Astrocyte of the spinal cord (primary cell): ENCODE measurements around the gene LPO.

Experiments
- DNase-seq: peaks from one replicate; pipeline ENCODE4 v3.0.0; 2011; ENCODE audit warnings: low read depth, low spot score
- H3K4me3 ChIP-seq: 2 replicates; pipeline ENCODE4 v1.5.1; 2011; ENCODE audit warnings: low read depth, mild to moderate bottlenecking, low read length, moderate library complexity
- in situ Hi-C: cut with HindIII; loops from 2 replicates; pipeline ENCODE4 v1.10.0; 2017; ENCODE audit warnings: low sequenced_read_pairs
- TF ChIP-seq, protein P1 (sequence below): IDR thresholded peaks from 2 replicates; pipeline ENCODE4 v1.5.1; 2012; ENCODE audit warnings: low read depth, mild to moderate bottlenecking, low read length, inconsistent platforms

LPO gene

DNA sequence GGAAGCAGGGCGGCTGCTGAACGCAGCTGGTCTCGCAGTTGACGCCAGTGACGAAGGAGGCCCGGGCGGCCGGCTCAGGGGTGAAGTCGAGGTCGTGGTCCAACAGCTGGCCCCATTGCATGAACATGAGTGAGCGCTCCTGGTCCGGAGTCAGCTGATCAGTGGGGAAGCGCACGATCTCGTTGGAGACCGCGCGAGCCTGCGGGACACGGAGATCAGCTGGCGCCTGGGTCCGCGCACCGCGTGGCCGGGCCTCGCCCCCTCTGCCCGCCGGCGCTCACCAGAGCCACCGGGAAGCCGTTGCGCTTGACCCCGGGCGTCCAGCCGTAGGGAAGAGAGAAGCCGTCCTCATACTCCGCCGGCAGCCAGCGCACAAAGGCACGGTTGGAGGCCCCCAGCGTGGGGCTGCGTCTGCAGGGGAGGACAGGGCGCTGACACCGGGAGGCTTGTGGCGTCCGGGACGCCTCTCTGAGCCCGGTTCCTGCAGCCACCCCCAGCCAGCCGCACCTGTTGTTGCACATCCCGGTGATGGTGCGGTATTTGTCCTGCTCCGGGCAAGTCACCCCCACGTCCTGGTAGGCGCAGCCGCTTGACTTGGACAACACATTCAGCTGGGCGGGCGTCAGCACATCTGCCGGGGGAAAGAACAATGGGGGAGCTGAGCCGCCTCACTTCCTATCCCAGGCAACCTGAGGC, 40.8 kb downstream of the LPO start:
- peak; percentile 1 for DNase-seq
- in situ Hi-C loops = no loop called here
- no peak overlapping the region for H3K4me3 ChIP-seq
- TF ChIP-seq, protein P1, sequence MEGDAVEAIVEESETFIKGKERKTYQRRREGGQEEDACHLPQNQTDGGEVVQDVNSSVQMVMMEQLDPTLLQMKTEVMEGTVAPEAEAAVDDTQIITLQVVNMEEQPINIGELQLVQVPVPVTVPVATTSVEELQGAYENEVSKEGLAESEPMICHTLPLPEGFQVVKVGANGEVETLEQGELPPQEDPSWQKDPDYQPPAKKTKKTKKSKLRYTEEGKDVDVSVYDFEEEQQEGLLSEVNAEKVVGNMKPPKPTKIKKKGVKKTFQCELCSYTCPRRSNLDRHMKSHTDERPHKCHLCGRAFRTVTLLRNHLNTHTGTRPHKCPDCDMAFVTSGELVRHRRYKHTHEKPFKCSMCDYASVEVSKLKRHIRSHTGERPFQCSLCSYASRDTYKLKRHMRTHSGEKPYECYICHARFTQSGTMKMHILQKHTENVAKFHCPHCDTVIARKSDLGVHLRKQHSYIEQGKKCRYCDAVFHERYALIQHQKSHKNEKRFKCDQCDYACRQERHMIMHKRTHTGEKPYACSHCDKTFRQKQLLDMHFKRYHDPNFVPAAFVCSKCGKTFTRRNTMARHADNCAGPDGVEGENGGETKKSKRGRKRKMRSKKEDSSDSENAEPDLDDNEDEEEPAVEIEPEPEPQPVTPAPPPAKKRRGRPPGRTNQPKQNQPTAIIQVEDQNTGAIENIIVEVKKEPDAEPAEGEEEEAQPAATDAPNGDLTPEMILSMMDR = no peak

DNA sequence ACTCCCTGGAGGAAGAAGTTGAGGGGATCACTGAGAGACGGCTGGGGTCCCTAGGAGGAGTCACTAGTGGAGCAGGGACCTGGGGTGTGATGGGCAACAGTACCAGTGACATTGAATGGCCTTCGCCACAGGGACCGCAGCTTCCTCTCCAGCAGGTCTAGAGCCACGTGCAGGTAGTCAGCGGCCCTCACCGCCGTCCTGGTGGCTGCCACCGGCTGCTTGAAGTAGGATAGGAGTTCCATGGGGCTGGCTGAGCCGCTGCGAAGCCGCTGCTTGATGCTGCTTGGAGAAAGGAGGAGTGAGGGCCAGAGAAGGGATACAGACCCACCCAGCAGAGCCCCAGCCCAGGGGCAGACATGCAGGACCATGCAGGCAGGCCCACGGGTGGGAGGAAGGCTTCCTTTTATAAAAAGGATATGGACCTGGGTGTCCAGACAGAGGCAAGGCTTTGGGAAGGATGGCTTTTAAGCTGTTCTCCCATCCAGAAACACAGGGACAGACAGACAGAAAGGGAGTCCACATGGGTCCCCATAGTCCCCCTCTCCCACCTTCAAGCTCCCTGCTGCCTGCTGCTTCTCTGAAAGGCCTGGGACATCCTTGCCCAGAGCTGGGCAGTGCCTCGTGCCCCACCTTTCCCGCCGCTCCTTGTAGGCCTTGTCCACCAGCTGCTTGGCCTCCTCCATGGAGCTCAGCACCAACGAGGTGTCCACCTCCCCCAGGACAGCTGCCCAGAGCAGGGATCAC, 41.5 kb downstream of the LPO start:
- in situ Hi-C loops = no loop called here
- TF ChIP-seq, protein P1 = no peak
- DNase-seq = no peak
- no peak overlapping the region for H3K4me3 ChIP-seq

DNA sequence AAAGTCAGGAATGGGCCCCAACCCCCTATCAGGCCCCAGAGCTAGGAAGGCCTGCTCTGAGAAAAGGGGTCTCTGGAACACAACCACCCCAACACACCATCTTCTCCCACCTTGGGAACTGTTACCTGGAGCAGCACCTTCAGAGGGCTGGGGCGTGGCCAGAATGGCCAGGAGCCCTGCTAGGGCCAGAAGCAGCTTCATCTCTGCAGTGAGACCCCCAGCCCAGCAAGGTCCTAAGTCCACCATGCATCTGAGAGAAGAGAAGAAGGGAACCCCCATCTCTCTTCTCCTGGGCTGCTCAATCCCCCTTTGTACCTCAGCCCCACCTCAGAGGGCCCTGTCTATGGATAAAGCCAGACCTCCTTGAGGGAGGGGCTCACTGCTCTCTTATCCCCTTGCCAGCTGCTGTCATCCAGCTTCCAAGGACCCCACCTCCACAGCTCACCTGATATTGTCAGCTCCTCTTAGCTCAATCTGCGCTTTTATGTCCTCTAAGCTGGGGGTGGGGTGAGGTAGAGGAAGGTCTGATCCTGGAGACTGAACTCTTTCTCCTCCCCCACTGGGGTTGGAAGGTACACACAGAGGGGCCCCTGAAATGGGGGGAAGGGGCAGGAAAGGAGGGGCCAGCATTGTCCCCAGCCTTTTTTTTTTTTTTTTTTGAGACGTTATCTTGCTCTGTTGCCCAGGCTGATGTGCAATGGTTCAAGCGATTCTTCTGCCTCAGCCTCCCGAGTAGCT, 42.3 kb downstream of the LPO start, which contains the start of gene MPO:
MPO (minus strand) TSS at position 456 of the 738 bp plus-strand sequence; CDS start at position 279, 177 bp downstream.
- no peak within 1 kb of the TSS for H3K4me3 ChIP-seq
- DNase-seq = no peak
- in situ Hi-C loops = no loop called here
- TF ChIP-seq, protein P1 = no peak

DNA sequence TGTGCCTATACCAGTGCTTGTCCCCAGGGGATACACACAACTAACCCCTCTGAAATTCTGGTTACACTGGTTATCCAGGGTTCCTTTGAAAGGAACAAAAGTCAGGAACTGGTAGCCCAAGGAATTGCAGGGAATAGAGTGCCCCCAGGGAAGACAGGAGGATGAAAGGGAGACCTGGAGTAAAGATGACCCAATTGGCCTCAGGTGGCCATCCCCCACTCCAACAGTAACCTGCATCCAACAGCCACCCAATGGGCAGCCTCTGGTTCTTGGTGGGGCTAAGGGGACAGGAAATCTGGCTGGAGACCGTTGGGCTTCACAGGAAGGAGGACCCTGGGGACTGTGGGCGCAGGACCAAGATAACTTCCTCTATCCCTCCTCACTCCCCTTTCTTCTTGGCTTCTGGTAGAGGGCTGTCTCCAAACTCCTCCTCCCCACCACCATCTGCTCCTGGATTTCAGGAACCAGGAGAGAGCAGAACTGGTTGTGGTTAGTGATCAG, 43.2 kb downstream of the LPO start:
- in situ Hi-C loops = no loop called here
- H3K4me3 ChIP-seq = no peak overlapping the region
- TF ChIP-seq, protein P1 = no peak
- DNase-seq = no peak

DNA sequence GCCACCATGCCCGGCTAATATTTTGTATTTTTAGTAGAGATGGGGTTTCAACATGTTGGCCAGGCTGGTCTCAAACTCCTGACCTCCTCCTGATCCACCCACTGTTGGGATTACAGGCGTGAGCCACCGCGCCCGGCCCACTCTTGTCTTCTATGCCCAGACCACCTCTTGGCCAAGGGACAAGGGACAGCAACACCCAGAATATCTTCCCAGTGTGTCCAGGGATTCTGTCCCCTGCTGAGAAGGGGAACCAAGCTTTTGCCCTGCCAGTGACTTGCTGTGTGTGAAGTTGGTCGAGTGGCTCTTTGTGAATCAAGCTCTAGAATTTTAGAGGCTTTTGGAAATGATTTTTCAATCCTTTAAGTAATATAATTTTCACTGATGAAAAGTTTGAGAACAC, 44.1 kb downstream of the LPO start:
- in situ Hi-C loops = no loop called here
- no peak overlapping the region for H3K4me3 ChIP-seq
- TF ChIP-seq, protein P1 = no peak
- DNase-seq = no peak
